Measurements from ENCODE around the gene LATS1.
A peak's percentile ranks its signal among the peaks of the same experiment; 100 is the strongest.

The LATS1 gene

DNA sequence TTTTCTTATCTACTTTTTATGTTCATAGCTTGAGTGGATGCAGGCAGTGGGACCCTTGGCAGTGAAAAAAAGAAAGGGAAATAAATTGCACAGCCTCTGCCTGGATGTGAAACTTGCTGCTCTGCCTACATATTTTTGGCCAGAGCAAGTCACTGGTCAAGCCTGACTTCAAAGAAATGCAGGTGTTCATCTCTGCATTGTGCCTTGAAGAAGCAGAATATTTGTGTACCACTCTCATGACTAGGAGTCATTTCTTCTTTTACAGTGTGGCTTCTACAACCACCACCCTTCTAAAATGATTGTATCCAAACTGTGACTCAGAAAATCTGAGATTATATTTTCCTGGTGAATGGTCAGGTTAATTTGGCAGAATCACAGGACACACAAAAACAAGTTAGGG is 66.8 kb downstream of the LATS1 start:
- no peaks in the 10 kb centered on the region for H3K9me3 ChIP-seq (ENCODE audit: low read length)
- H3K27ac ChIP-seq (ENCODE audit: low read depth, low read length, poor library complexity, severe bottlenecking) = peak overlapping the region; percentile 74
- no peaks in the 10 kb centered on the region for H3K36me3 ChIP-seq (ENCODE audit: insufficient read depth, low read length)
- TF ChIP-seq EZH2 (IDR thresholded peaks at IDR 0.05; ENCODE audit: borderline replicate concordance, low read length) = no peak
- TF ChIP-seq, protein P1, sequence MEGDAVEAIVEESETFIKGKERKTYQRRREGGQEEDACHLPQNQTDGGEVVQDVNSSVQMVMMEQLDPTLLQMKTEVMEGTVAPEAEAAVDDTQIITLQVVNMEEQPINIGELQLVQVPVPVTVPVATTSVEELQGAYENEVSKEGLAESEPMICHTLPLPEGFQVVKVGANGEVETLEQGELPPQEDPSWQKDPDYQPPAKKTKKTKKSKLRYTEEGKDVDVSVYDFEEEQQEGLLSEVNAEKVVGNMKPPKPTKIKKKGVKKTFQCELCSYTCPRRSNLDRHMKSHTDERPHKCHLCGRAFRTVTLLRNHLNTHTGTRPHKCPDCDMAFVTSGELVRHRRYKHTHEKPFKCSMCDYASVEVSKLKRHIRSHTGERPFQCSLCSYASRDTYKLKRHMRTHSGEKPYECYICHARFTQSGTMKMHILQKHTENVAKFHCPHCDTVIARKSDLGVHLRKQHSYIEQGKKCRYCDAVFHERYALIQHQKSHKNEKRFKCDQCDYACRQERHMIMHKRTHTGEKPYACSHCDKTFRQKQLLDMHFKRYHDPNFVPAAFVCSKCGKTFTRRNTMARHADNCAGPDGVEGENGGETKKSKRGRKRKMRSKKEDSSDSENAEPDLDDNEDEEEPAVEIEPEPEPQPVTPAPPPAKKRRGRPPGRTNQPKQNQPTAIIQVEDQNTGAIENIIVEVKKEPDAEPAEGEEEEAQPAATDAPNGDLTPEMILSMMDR (IDR thresholded peaks at IDR 0.05; ENCODE audit: low read length) = no peak
- peaks cover 20% of the 10 kb centered on the region for H3K79me2 ChIP-seq (ENCODE audit: insufficient read depth, low read length)
- H3K9me2 ChIP-seq (ENCODE audit: low read depth, low read length) = no peaks in the 10 kb centered on the region
- no peak overlapping the region for H2AFZ ChIP-seq (ENCODE audit: low read length)
- peak overlapping the region; percentile 19; the same call in 1 of the 2 replicates for H3K4me2 ChIP-seq (ENCODE audit: low read length)
- no peaks in the 10 kb centered on the region for H3K27me3 ChIP-seq (ENCODE audit: insufficient read depth, low read length)
- peaks cover 7% of the 10 kb centered on the region for H3F3A ChIP-seq (ENCODE audit: insufficient read depth, low read length)
- peaks cover 36% of the 10 kb centered on the region for H3K4me1 ChIP-seq (ENCODE audit: insufficient read depth, low read length, severe bottlenecking)
- H4K20me1 ChIP-seq (ENCODE audit: insufficient read depth, low read length) = no peaks in the 10 kb centered on the region
- peak overlapping the region; percentile 13; the same call in 1 of the 2 replicates for H3K9ac ChIP-seq (ENCODE audit: low read length)
- no peak overlapping the region for H3K4me3 ChIP-seq (ENCODE audit: low read depth, low read length, poor library complexity, severe bottlenecking)

DNA sequence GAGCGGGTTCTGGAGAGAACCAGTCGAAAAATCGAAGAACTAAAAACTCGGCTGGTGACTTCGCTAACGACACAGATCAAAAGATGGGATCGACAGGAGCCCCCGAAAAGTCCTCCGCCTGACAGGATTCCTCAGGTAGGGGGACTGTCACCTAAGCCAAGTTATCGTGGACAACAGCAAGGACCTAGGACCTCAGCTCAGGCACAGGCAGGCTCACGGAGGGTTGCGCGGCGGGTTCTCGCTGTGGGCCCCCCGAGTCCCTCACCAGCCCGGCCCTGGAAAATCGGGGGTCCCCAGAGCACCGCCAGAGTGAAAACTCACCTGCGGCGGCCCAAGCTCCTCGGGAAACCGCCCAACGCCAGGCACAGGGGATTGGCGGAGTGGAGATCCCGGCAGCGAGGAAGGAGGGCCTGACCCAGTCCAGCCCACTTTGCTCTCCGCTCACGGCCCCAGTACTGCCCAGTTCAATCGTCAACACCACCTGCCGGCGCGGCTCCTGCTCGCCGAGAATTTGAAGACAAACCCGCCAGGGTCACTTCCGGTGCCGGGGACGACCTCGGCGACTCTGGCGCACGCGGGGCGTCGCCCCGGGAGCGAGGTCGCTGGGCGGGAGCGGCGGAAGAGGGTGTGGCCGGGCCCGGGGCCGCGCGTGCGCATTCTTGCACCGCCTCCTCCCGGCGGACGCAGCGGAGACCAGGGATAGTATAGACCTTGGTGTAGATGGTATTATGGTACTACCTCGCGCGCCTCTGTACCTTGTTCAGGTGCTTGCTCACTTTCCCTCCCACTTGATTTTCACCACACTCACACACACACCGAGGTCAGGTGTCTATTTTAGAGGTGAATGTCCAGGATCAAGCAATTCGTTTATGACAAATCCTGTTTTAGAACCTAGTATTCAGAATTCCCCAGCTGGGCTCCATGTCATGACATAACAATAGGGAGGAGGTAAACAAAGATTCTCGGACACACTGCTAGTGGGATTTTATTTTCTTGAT is 69.5 kb downstream of the LATS1 start, which contains the start of gene KATNA1:
Gene KATNA1 (minus strand): TSS at position 567 of the 998 bp plus-strand sequence. CDS start 10,167 bp downstream, outside the sequence.
- no peaks in the 10 kb centered on the region for H4K20me1 ChIP-seq (ENCODE audit: insufficient read depth, low read length)
- H3K4me1 ChIP-seq (ENCODE audit: insufficient read depth, low read length, severe bottlenecking) = peaks cover 36% of the 10 kb centered on the region
- peak within 1 kb of the TSS; percentile 69 for H2AFZ ChIP-seq (ENCODE audit: low read length)
- no peaks in the 10 kb centered on the region for H3K9me3 ChIP-seq (ENCODE audit: low read length)
- peaks cover 7% of the 10 kb centered on the region for H3F3A ChIP-seq (ENCODE audit: insufficient read depth, low read length)
- peaks cover 37% of the 10 kb centered on the region for H3K79me2 ChIP-seq (ENCODE audit: insufficient read depth, low read length)
- H3K9me2 ChIP-seq (ENCODE audit: low read depth, low read length) = no peaks in the 10 kb centered on the region
- H3K9ac ChIP-seq (ENCODE audit: low read length) = peak within 1 kb of the TSS; percentile 85
- H3K4me2 ChIP-seq (ENCODE audit: low read length) = peak within 1 kb of the TSS; percentile 76
- H3K4me3 ChIP-seq (ENCODE audit: low read depth, low read length, poor library complexity, severe bottlenecking) = peak within 1 kb of the TSS; percentile 78
- H3K36me3 ChIP-seq (ENCODE audit: insufficient read depth, low read length) = peaks cover under 1% of the 10 kb centered on the region; the same call in 1 of the 2 replicates
- H3K27me3 ChIP-seq (ENCODE audit: insufficient read depth, low read length) = no peaks in the 10 kb centered on the region
- TF ChIP-seq, protein P1 (IDR thresholded peaks at IDR 0.05; ENCODE audit: low read length) = no peak
- TF ChIP-seq EZH2 (IDR thresholded peaks at IDR 0.05; ENCODE audit: borderline replicate concordance, low read length) = no peak
- H3K27ac ChIP-seq (ENCODE audit: low read depth, low read length, poor library complexity, severe bottlenecking) = peak within 1 kb of the TSS; percentile 53

DNA sequence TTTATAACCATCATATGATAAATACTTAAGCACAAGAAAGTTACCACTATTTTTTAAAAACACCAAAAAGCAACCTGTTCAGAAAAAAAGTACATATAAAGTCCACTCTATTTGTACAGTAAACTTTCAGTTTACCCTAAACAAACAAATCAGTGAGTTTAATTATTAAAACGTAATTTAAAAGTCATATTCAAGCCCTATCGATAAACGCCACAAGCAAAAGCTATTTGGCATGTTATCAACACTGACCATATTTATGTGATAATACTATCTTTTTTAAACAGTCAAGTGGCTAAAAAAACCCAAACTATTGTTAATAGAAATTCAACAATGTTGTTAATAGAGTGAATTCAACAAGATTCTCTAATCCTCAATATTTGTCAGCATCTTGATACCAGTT is 71.3 kb downstream of the LATS1 start:
- H4K20me1 ChIP-seq (ENCODE audit: insufficient read depth, low read length) = no peaks in the 10 kb centered on the region
- peaks cover 7% of the 10 kb centered on the region for H3F3A ChIP-seq (ENCODE audit: insufficient read depth, low read length)
- no peaks in the 10 kb centered on the region for H3K9me2 ChIP-seq (ENCODE audit: low read depth, low read length)
- peaks cover 36% of the 10 kb centered on the region for H3K4me1 ChIP-seq (ENCODE audit: insufficient read depth, low read length, severe bottlenecking)
- peaks cover 52% of the 10 kb centered on the region for H3K79me2 ChIP-seq (ENCODE audit: insufficient read depth, low read length)
- peak overlapping the region; percentile 76 for H3K4me2 ChIP-seq (ENCODE audit: low read length)
- H3K9me3 ChIP-seq (ENCODE audit: low read length) = peaks cover under 1% of the 10 kb centered on the region; the same call in 1 of the 2 replicates
- H3K4me3 ChIP-seq (ENCODE audit: low read depth, low read length, poor library complexity, severe bottlenecking) = peak overlapping the region; percentile 78
- H2AFZ ChIP-seq (ENCODE audit: low read length) = no peak overlapping the region
- no peak overlapping the region for H3K9ac ChIP-seq (ENCODE audit: low read length)
- peaks cover 8% of the 10 kb centered on the region; the same call in 1 of the 2 replicates for H3K36me3 ChIP-seq (ENCODE audit: insufficient read depth, low read length)
- H3K27me3 ChIP-seq (ENCODE audit: insufficient read depth, low read length) = no peaks in the 10 kb centered on the region
- no peak for TF ChIP-seq EZH2 (IDR thresholded peaks at IDR 0.05; ENCODE audit: borderline replicate concordance, low read length)
- TF ChIP-seq, protein P1 (IDR thresholded peaks at IDR 0.05; ENCODE audit: low read length) = no peak
- H3K27ac ChIP-seq (ENCODE audit: low read depth, low read length, poor library complexity, severe bottlenecking) = no peak overlapping the region
